Measurements from ENCODE around the gene RABAC1.
"Not testable (repeated sequence)": the region's sequence is repeated elsewhere in the genome, so short reads cannot be mapped to it uniquely, and the experiment has no call there.

The RABAC1 gene, protein sequence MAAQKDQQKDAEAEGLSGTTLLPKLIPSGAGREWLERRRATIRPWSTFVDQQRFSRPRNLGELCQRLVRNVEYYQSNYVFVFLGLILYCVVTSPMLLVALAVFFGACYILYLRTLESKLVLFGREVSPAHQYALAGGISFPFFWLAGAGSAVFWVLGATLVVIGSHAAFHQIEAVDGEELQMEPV

GRCh38 chr19:41959056-41960053, at the start of gene RABAC1:
Gene RABAC1, minus strand, starts transcription at chr19:41959321. Its CDS starts 29 bp downstream, at chr19:41959292.
- DNase-seq, result peak; percentile 73 to 86

DNA sequence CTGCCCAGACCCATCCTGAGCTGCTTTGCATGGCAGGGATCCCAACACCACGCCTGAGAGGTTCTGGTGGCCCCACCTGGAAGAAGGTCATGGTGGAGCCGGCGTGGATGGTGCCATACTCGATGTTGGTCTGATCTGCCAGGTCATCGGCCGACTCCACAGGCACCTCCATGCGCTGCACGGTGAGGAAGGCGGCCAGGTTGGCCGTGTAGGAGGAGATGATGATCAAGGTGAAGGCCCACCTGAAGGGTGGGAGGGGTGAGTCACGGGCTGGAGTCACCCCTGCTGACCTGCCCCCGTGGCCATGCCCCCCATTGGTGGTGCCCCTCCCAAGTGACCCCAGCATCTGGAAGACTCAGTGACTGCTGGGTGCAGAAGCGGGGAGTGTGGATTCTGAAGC, 47.4 kb upstream of the RABAC1 start:
- DNase-seq, result no peak

DNA sequence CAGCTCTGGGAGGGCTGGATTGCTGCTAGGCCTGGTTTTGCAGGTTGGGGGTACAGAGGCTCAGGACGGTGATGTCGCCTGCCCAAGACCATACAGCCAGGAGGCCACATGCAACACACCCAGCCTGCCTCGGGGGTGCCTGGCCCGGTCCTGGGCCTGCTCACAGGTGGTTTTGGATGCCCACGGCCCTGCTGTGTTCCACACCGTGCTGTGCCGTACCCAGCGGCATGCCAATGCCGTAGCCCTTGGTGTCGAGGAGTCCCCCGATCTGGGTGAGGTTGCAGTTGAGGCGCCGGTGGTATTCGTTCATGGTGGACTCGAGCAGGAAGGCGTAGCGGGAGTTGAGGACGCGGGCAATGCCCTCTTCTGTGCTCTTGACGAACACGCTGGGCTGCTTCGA, 46.4 kb upstream of the RABAC1 start:
- DNase-seq, result no peak

GRCh38 chr19:42003506-42004294, 44.6 kb upstream of the RABAC1 start:
- no peak for DNase-seq

DNA sequence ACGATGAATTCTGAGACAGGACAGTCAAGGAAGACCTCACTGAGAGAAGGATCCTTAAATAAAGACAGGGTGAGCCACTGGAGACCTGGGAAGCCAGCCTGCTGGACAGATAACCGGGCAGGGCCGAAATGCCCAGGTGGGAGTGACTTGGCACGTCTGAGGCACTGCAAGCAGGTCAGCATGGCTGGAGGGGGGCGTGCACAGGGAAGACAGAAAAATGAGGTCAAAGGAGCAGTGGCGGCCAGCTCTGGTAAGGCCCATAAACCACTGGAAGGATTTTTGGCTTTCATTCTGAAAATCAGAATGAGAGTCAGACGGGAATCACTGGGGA, 40.7 kb upstream of the RABAC1 start:
- no peak for DNase-seq

- DNase-seq, result no peak
Observed at GRCh38 chr19:41999071-41999877, 40.2 kb upstream of the RABAC1 start.

DNA sequence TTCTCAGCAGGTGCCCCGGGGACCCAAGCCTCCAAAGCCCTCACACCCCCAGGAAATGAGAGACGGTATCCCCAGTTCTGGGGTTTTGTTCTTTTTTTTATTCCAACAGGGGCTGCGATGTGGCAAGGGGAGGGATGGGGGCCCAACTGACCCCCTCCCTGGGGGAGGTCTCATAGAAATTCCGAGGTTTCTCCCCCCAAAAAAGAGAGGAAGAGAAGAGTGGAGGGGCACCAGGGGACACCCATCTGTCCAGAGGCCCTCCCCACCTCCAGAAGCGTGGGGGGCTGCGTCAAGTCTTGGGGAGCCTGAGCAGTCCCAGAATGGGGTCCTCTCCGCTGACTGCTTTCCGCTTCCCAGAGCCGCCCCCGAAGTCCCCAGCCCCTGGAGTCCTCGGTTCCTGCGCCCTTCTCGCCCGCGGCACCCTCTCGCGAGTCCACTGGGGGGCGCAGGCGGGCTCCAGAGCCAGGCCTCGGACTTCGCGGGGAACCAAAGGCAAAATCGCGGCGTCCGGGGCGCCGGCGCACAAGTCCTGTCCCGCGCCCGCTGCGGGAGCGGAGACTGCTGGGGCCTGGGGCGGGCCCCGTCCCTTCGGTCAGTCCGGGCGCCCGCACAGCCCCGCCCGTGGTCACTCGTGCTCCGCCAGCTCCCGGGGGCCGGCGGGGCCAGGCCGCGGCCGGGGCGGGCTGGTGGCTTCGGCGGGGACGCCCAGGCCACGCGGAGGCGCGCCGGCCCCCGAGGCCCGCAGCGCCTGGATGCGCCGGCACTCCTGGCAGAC, 39.3 kb upstream of the RABAC1 start:
- DNase-seq, result peak in 1 of 2 donors; percentile 23

DNA sequence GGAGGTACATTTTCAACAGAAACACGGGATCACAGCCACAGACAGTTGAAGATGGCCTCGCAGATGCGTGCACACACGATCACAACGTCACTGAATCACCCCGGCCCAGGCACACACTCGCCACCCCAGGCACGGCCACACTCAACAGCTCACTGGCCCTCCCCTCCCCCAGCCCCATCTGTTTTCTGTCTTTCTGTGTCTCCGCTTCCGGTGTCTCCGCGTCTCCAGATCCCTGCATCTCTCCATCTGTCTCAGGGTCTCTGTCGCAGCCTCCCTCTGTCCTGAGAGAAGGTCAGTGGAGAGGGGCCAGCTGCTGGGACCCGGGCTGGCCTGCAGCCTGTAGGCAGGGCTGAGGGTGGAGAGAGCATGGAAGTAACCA, 38.7 kb upstream of the RABAC1 start:
- DNase-seq, result no peak

DNA sequence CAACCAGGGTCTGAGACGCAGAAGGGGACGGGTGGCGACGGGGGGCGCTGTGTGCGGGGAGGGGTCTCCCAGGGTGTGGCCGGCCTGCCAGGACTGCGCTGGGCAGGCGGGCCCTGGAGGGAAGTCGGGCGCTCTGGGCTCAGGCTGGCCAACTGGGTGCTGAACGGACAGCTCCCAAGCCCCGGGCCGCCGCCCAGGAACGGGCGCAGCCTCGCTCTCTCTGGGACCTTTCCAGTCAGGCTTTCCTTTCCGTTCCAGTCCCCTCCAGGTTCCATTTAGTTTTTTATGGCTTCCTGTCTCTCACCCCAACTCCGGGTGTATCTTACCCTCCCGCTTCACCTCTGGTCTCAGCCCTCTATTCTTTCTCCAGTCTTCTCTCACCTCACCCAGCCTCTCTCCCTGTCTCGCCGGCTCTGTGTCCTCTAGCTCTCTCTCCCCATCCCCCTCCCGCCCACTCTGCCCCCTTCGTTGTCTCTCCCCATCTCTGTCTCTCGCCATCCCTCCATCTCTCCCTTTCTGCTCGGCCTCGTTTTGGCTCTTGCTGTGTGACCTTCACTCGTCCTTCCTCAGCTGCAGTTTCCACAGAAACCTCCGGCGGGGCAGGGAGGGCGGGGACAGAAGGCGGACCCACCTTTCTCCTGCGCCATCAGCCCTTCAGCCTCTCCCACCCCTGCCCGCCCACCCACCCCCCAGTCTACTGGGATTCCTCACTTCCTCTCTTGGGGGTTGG, 38.2 kb upstream of the RABAC1 start:
- peak; percentile 6 to 53 for DNase-seq

DNA sequence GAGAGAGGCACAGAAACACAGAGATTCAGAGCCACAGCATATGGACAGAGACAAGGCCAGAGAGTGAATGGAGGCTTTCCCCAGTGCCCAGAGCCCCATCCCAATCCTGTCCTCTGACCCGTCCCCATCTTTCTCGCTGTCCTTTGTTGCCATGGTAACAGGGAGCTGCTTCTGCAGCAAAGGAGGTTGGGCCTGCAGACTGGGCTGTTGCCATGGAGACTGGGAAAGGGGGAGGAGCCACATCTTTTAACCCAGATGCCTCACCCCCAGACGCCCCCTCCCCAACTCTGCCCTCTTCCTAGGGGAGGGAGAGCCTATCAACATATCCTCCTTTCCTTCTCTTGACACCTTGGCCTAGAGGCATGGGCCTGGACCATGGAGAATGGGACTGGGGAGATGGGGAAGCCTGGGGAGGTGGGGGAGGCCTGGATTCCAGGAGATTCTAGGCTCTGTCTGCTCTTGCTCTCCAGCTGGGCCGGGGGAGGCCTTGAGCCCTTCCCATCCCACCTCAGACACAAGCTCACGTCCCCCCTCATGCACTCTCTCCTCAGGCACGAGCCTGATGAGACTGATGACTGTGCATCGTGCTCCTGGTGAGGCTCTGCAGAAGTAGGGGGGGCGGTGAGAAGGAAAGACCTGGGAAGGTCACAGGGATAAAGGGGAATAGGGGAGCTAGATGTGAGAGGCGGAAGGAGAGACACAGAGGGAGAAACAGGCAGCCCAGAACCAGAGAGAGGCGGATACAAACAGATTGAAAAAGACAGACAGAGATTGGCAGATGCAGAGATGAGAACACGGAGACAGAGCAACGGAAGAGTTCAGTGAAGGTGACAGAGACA, 37.1 kb upstream of the RABAC1 start:
- DNase-seq, result no peak

- DNase-seq, result no peak
Observed at GRCh38 chr19:41994994-41995958, 36.2 kb upstream of the RABAC1 start.

DNA sequence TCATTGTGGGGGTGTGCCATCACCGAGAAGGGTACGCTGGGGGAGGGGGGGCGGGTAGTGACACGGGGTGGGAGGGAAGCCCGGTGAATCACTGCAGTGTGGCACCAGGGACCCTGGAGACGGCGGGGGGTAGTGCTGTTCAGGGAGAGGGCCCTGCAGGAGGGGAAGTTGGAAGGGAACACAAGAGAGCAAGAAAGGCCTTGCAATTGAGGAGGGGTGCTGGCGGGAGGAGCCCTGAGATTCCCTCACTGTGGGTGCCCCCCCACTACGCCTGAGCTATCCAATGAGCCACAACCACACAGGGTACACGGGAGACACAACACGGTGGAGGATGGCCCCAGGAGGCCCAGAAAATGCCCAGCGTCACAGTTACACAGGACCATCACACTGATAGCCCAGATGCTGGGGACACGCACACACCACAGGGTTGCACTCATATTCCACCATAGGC, 35.4 kb upstream of the RABAC1 start:
- no peak for DNase-seq

DNA sequence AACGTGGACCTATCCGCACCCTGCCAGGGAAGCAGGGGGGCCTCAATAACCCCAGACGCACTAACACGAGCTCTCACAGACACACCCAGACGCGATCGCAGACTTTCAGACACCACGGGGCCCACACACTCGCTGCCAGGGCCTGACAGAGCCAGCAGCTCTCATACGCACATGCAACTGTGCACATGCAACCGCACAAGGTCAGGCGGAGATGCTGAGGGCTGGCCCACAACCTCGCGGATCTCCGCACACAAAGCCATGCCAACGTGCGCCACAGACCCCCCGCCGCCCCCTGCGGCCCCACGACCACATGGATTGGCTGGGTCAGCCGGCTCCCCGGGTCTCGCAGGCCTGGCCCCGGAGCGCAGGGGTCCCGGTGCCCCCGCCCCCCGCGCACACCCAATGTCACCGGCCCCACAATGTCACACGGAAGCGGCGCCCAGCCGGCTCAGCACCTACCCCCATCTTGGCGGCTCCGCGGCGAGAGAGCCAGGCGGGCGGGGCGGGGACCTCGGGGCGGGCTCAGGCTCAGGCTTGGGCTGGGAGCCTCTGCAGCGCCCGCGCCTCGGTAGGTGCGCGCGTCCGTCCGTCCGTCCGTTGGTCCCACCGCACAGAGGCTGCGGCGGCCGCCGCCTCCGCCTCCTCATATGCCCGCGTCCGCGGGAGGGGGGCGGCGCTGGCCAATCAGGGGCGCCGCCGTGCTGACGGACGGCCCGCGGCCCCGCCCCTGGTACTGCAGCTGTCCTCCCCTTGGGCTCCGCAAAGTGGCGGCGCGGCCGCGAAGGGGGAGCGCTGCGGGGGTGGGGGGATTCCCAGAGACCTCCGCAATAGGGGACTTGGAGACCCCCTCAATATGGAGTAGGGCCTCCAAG, 34.7 kb upstream of the RABAC1 start, which contains the start of gene ATP1A3:
Gene ATP1A3 (minus strand): TSS at position 619 of the 872 bp plus-strand sequence. CDS start 154 bp downstream, at position 465.
- DNase-seq, result peak in 1 of 2 donors; percentile 29

DNA sequence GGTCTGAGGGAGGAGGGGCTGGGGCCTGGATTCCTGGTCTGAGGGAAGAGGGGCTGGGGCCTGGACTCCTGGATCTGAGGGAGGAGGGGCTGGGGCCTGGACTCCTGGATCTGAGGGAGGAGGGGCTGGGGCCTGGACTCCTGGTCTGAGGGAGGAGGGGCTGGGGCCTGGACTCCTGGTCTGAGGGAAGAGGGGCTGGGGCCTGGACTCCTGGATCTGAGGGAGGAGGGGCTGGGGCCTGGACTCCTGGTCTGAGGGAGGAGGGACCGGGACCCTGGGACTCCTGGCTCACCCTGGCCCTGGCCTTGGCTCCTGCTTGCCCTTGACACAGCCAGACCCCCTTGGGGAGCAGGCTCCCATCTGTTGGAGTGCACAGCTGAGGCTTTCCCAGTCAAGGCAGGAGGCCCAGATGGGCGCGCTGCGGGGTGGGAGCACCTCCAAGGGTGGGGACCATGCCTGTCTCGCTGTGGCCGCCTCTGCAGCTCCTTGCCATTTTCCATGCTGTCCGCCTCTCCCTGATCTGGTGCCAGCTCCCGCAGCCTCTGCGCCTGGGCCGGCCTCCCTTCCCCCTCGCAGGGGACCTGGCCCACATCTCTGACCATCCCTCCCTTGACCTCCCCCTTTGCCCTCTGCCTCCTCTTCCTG, 32.9 kb upstream of the RABAC1 start:
- DNase-seq, result not testable (repeated sequence)

- DNase-seq, result no peak
Observed at GRCh38 chr19:41991025-41991424, 31.9 kb upstream of the RABAC1 start.

DNA sequence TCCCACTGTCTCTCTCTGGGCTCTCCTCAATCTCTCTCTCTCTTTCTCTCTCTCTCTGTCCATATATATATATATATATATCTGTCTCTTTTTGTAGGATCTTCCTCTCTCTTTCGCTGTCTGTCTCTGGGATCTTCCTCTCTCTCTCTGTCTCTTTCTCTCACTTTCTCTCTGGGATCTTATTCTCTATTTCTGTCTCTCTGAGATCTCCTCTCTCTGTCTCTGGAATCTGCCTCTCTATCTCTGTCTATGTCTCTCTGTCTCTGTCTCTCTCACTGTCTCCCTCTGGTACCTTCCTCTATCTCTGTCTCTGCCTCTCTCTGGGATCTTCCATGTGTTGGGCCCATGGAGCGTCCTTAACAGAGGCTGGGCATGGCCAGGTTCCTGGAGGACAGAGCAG, 31.5 kb upstream of the RABAC1 start:
- no peak for DNase-seq

DNA sequence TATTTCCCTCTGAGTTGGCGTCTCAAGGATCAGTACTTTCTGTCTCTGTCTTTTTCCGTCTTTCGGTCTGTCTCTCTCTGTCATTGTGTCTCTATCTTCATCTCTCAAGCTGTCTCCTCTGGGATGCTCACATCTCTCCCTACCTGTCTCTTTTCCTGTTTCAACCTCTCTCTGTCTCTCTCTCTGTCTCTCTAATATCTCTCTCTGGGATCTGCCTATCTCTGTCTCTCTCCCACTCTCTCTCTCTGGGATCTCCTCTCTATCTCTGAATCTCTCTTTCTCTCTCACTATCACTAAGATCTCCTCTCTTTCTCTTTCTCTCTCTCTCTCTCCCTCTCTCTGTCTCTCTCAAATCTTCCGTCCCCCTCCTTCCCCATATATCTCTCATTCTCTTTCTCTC, 30.9 kb upstream of the RABAC1 start:
- no peak for DNase-seq

All from inflammatory macrophage treated with lipopolysaccharide for 1 hour (primary cell).